ENCODE measurements around the gene SOCS3. TPM values are rescaled to one million over a fixed set of nuclear protein-coding genes. Genes with fewer than 3 reads are reported as not detected.

The SOCS3 gene
- total and polyA plus RNA-seq, 2 experiments from 2014 or later = 13.2 to 32.9 TPM

DNA sequence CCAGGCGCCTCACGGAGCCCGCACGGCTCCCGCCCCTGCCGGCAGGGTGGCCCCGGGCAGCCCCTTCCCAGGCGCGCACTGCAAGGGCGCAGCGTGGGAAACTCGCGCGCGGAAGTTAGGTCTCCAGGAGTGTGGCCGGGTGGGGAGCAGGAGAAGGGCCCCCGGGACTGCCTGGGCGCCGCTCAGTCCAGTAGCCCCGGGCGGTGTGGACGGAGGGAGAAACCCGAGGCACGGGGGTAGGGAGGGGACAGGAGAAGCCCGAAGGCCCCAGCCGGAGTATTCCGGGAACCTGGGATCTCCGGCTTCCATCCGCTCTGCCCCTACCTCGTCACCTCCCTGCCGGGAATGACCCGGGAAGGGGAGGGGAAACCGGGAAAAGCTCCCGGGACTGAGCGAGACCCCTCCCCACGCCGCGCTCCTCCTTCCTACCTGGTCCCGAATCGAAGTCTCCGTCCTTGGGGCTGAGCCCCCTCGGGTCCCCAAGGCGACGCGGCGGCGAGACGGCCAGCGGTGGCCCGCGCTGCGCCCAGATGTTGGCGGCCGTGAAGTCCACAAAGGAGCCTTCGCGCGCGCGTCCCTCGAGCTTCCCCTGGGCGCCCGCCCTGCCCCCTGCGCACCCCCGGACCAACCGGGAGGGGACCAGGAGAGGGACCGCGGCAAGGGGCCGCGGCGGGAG lies 418 bp downstream of the SOCS3 start:
- Mint-ChIP-seq H3K4me1 (peaks cover 68% of the 10 kb centered on the region), H3K27me3 (ENCODE audit: insufficient read depth, low read depth, poor library complexity) (peaks cover 29% of the 10 kb centered on the region), H3K4me3 (peak overlapping the region; percentile 80), H3K36me3 (ENCODE audit: low read depth) (peaks cover 32% of the 10 kb centered on the region), H3K27ac (no peak overlapping the region), H3K9me3 (no peaks in the 10 kb centered on the region)
- Histone ChIP-seq H3K4me2 (peak overlapping the region; percentile 96), H3K27ac (ENCODE audit: low read depth) (no peak overlapping the region), H4K20me1 (replicated peaks; ENCODE audit: insufficient read depth) (peaks cover 28% of the 10 kb centered on the region), H2AFZ (no peak overlapping the region), H3F3A (replicated peaks; ENCODE audit: low read depth) (peaks cover 34% of the 10 kb centered on the region), H3K9me2 (ENCODE audit: insufficient read depth) (no peaks in the 10 kb centered on the region), H3K4me1 (ENCODE audit: insufficient read depth) (peaks cover 67% of the 10 kb centered on the region), H3K4me3 (peak overlapping the region; percentile 91), H3K27me3 (ENCODE audit: insufficient read depth) (peaks cover 34% of the 10 kb centered on the region), H3K36me3 (ENCODE audit: insufficient read depth) (peaks cover 12% of the 10 kb centered on the region; the same call in 1 of the 2 replicates), H3K79me2 (replicated peaks; ENCODE audit: insufficient read depth) (peaks cover 34% of the 10 kb centered on the region)
- TF ChIP-seq NANOG (IDR thresholded peaks at IDR 0.05; ENCODE audit: borderline replicate concordance) (no peak), EZH2 (IDR thresholded peaks at IDR 0.05; ENCODE audit: low read depth, unreplicated experiment) (no peak), POLR2AphosphoS5 (IDR thresholded peaks at IDR 0.05; ENCODE audit: low read depth) (no peak), STAT1 (IDR thresholded peaks at IDR 0.05; ENCODE audit: unreplicated experiment) (no peak), REST (IDR thresholded peaks at IDR 0.05; ENCODE audit: unreplicated experiment) (no peak), EZH2phosphoT487 (IDR thresholded peaks at IDR 0.05; ENCODE audit: unreplicated experiment) (no peak), JUNB (IDR thresholded peaks at IDR 0.05; ENCODE audit: unreplicated experiment) (no peak), CREB1 (CRISPR knock-in tag; IDR thresholded peaks at IDR 0.05; ENCODE audit: low read depth) (no peak), ZNF331 (CRISPR knock-in tag; IDR thresholded peaks at IDR 0.05; ENCODE audit: low read depth) (no peak), ZNF462 (CRISPR knock-in tag; IDR thresholded peaks at IDR 0.05) (no peak), ZNF114 (CRISPR knock-in tag; IDR thresholded peaks at IDR 0.05) (no peak)
- TF ChIP-seq, protein P1, sequence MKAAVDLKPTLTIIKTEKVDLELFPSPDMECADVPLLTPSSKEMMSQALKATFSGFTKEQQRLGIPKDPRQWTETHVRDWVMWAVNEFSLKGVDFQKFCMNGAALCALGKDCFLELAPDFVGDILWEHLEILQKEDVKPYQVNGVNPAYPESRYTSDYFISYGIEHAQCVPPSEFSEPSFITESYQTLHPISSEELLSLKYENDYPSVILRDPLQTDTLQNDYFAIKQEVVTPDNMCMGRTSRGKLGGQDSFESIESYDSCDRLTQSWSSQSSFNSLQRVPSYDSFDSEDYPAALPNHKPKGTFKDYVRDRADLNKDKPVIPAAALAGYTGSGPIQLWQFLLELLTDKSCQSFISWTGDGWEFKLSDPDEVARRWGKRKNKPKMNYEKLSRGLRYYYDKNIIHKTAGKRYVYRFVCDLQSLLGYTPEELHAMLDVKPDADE (IDR thresholded peaks at IDR 0.05) = no peak
- TF ChIP-seq, protein P2, sequence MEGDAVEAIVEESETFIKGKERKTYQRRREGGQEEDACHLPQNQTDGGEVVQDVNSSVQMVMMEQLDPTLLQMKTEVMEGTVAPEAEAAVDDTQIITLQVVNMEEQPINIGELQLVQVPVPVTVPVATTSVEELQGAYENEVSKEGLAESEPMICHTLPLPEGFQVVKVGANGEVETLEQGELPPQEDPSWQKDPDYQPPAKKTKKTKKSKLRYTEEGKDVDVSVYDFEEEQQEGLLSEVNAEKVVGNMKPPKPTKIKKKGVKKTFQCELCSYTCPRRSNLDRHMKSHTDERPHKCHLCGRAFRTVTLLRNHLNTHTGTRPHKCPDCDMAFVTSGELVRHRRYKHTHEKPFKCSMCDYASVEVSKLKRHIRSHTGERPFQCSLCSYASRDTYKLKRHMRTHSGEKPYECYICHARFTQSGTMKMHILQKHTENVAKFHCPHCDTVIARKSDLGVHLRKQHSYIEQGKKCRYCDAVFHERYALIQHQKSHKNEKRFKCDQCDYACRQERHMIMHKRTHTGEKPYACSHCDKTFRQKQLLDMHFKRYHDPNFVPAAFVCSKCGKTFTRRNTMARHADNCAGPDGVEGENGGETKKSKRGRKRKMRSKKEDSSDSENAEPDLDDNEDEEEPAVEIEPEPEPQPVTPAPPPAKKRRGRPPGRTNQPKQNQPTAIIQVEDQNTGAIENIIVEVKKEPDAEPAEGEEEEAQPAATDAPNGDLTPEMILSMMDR (conservative IDR thresholded peaks at IDR 0.05; ENCODE audit: low read depth in 2 of 2) = no peak
- DNase-seq (ENCODE audit: low spot score) (peak; percentile 51), ATAC-seq (peak; percentile 3)
